Fibroblast of skin of scalp (primary cell): ENCODE measurements around the gene KRTAP21-3. TPM values are rescaled to one million over a fixed set of nuclear protein-coding genes. Genes with fewer than 3 reads are reported as not detected.
"Not testable (repeated sequence)": the region's sequence is repeated elsewhere in the genome, so short reads cannot be mapped to it uniquely, and the experiment has no call there.

Source experiments
- DNase-seq: peaks from one replicate; pipeline ENCODE4 v3.0.0-alpha.2; 2013
- polyA plus RNA-seq, 2 experiments: library from polyadenylated mRNA; unstranded; fragments of 120-200 nt; gene quantifications; one replicate each; pipeline ENCODE4 v1.2.1, GENCODE V29; 2013; ENCODE audit not compliant: insufficient read length in 2 of 2

The KRTAP21-3 gene, protein sequence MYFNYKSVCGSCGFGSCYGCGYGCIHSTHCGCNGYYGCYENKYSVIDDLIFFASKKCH
- not detected for polyA plus RNA-seq (2013, experiment 1 of 2; ENCODE audit: insufficient read length)
- not detected for polyA plus RNA-seq (2013, experiment 2 of 2; ENCODE audit: insufficient read length)

DNA sequence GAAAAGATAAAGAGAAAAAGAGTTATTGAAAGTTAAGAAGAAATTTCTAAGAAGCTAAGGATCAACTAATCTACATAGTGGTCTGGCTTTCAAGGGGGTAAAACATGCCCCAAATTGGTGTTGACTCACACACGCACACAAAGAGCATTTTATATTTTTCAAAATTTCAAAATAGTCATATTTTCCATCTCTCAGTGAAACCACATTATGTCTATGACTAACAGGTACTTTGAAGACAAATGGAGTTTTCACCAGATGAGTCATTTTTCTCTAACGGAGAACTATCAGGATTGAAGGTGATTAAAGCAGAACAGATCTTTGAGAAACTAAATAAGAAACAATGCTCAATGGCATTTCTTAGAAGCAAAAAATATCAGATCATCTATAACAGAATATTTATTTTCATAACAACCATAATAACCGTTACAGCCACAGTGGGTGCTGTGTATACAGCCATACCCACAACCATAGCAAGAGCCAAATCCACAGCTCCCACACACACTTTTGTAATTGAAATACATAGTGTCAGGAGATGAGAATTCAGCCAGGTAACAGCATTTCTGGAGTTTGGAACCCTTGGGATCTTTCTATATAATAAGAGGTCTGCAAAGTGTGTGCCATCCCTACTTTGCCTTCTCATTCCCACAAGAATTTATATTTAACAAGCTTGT is at the start of gene KRTAP21-3:
KRTAP21-3 (minus strand) TSS at position 539 of the 671 bp plus-strand sequence; CDS start at position 521, 18 bp downstream.
- DNase-seq: peak; percentile 77

DNA sequence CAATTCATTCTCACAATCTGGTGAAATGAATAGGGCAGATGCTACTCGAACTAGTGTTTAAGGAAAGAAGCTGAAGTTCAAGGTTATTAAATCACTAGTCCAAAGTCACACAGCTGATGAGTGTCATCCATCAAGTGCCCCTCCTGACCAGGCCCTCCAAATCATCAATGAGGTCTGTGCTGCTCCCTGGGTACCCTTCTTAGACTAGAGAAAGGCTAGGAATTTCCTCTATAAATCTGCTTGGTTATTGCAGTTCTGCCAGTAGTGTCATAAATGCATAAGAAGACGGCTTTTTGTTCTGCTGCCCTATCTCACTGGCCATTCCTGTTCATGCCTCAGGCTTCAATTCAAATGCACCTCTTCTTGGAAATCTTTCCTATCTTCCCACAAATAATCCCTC is 42.2 kb upstream of the KRTAP21-3 start:
- DNase-seq: no peak

DNA sequence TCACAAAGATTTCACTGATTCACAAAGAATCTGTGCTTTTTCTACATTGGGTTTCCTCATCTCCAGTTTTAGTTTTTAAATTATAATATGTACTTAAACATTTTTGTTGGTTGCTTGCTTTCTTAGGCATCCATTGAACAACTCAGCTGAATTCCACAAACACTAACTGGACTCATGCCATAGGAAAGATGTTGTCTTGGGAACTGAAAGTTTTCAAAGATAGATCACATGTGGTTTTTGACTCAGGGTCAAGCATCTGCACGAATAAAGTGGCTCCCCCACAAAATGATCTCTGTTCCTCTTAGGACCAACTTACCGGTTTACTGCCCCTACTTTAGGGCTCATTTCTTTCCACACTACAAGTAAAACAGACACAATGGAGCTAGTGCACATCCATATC is 39.7 kb upstream of the KRTAP21-3 start:
- DNase-seq: no peak

DNA sequence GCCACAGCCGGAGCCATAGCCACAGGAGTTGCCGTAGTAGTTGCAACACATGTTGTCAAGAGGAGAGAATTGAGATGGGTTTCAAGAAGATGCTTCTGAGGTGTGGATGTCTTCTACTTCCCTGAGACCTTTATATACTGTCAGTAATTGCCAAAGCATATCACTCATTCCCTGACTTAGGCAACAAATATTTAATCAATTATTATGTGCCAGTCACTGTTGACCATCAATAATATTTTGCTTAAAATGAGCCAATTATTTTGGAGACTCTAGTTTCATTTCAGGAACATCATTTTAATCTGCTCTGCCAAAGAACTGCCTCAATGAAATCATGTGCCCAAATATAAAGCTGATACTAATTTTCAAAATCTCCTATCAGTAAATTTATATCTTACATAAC is 36.8 kb upstream of the KRTAP21-3 start, which contains the start of gene KRTAP21-1:
KRTAP21-1 (minus strand) TSS at position 101 of the 400 bp plus-strand sequence; CDS start at position 51, 50 bp downstream.
- not testable (repeated sequence) for DNase-seq

DNA sequence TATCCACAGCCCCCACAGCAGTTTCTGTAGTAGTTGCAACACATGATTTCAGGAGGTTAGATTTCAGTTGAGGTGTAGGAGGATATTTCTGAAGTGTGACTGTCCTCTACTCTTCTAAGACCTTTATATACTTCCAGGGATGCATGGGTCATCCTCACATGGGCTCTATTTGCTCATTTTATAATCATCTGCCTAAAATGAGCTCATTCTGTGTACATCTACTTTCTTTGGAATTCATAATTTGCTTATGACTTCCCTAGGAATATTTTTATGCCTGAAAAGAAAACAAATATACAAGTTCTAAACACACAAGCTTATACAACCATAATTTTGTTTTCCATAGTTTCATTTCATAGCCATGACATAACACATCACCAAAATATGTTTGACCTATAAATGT is 28.6 kb upstream of the KRTAP21-3 start, which contains the start of gene KRTAP21-2:
KRTAP21-2 (minus strand) TSS at position 101 of the 400 bp plus-strand sequence; CDS start at position 44, 57 bp downstream.
- no peak for DNase-seq

DNA sequence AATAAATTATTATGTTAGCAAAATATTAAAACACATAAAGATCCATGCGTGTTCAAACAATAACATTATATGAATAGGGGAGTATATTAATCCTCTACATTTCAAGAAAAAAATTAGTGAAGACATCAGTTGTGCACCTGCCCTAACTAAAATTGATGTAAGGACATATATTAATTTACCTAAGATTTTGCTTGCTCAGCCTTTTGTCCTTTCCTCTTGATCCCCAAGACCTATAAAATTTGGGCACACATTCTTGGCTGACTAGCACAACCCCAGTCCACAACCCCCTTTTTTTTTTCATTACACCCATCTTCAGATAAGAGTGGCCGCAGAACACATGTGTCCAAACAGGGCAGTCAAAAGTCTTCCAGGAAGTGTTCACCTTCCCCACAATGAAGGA is 21.9 kb upstream of the KRTAP21-3 start:
- DNase-seq: no peak

DNA sequence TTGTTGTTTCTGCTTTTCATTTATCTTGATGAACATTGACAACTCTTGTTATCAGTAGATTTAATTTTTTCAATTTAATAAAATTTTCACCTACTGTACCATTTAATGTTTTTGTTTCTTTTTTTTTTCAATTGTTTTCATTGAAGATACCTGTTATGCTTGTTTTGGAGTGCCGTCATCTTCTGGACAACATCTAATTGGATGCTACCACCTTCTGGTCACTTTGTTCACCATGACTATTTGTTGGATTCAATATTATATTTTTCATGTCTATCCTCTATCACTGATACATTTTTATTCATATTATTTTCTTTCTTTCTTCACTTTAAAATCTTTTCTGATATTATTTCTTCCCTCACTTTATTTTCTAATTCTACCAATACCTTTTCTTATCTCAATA is 14.4 kb upstream of the KRTAP21-3 start:
- no peak for DNase-seq

DNA sequence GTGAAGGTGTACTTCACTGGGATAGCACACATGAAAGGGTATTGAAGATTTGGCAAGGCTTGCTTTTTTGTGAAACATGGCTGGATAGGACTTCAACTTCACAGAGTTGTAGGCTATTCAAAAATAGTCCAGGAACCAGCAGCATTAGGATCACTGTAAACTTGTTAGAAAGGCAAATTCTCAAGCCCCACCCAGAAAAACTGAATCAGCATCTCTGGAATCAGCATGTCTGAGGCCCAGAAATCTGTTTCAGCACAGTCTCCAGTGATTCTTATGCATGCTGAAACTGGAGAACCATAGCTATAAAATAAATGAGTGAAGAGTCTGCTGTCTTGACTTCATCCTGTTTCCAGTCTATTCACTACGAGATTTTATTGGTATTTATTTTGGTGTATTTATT is 8.1 kb upstream of the KRTAP21-3 start:
- no peak for DNase-seq

DNA sequence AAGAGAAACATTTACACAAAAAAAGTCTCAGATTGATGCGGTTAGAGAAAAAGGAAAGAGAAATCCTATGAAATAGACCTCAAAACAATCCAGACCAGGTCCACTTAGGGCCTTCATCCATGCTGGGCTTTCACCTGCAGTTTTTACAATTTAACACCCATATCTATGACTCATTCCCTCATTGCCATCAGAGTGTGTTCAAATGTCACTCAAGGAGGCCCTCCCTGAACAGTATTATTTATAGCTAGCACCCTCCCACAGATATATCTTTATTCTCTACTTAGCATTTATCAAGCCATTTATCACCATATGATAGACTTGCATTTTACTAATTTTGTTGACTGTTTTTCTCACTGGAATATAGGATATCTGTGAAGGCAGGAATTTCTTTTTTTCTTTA is 824 bp upstream of the KRTAP21-3 start:
- no peak for DNase-seq

DNA sequence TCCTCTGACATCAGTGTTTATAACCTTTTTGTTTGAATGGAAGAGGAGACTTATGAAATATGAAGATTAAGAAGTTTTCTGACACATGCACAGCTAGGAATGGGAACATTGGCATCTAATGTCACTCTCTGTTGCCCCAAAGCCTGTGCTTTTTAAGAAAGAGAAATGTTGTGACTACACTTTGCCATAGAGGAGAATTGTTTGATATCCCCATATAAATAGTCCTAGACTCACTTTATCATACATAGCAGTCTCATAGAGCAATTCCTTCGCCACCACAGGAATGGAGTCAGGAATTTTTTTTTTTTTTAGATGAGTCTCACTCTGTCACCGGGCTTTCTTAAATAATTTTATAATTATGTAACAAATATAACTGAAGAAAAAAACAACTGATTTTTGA is 1.5 kb downstream of the KRTAP21-3 start:
- peak; percentile 72 for DNase-seq

DNA sequence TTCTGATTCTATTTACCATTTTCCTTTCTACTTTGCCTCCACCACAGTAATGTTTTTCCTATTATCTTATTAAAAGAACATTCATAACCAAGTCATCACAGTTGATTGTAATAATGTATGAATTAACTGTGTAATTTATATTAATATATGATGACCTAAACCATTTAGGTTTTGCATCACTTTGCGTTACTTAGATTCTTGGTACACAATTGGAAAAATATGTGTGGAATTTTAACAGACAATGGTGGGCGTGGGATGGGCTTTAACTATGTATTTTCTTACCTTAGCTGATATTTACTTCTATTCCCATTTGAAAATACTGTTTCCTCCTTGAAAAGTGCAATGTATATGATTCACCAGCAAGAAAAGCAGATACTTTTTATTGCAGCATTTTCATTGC is 3.6 kb downstream of the KRTAP21-3 start:
- DNase-seq: peak; percentile 33

DNA sequence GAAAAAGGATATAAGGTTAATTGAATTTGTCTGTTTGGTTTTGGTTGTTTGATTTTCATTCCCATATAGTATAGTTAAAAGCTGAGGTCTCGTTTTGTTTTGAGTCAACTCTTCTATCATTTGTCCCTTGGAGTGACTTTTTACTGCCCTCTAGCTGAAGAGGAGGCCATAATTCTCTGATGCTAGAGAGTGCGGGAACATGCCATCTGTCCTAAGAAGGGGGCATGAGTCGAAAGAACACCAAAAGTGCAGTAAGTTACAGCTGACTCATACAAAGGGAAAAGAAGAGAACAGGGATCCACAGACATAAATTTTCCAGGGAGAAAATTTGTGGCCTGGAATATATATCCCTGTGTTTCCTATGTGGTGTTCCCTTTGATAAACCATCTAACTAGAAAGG is 4.1 kb downstream of the KRTAP21-3 start:
- peak; percentile 27 for DNase-seq

DNA sequence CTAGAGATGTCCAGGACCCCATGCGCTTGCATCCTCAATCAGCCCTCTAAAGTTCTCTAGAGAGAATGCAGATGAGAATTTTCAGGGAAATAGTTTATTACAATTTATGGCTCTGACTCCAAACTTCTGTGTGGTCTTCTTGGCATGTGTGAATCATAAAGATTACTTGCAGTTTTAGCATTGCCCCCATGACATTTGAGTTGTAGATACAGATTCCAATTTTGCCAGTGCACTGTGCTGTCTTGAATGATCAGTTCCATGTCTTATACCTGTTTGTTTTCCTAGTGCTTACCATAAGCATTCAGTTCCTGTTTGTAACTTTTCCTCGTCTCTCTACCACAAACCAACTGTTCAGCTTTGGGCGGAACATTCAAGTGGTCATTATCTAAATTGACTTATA is 4.8 kb downstream of the KRTAP21-3 start:
- peak; percentile 61 for DNase-seq

DNA sequence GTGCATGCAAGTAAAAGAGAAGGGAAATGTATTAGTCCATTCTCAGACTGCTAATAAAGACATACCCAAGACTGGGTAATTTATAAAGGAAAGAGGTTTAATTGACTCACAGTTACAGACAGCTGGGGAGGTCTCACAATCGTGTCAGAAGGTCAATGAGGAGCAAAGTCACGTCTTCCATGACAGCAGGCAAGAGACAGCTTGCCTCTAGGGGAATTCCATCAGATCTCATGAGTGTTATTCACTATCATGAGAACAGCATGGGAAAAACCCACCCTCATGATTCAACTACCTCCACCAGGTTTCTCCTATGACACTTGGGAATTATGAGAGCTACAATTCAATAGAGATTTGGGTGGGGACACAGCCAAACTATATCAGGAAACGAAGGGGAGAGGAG is 8.1 kb downstream of the KRTAP21-3 start:
- no peak for DNase-seq

DNA sequence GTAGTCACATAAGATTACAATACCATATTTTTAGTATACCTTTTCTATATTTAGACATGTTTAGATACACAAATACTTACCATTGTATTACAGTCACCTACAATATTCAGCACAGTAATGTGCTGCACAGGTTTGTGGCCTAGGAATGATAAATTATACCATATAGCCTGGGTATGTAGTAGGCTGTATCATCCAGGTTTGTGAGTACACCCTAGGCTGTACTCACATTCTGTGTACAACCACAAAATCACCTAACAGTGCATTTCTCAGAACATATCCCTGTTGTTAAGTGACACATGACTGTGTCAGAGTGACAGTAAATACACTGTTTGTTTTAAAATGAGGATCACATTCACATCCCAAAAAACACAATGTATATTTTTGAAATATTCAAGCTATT is 11.2 kb downstream of the KRTAP21-3 start:
- no peak for DNase-seq

DNA sequence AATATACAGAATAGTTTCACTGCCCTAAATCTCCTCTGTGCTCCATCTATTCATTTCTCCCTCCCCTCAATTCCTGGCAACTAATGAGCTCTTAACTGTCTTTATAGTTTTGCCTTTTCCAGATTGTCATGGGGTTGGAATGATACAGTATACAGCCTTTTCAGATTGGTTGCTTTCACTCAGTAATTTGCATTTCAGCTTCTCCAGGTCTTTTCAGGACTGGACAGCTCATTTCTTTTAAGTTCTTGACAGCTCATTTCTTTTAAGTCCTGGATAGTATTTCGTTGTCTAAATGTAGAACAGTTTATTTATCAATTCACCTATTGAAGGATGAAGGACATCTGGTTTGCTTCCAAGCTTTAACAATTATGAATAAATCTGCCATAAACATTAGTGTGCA is 22.6 kb downstream of the KRTAP21-3 start:
- no peak for DNase-seq

DNA sequence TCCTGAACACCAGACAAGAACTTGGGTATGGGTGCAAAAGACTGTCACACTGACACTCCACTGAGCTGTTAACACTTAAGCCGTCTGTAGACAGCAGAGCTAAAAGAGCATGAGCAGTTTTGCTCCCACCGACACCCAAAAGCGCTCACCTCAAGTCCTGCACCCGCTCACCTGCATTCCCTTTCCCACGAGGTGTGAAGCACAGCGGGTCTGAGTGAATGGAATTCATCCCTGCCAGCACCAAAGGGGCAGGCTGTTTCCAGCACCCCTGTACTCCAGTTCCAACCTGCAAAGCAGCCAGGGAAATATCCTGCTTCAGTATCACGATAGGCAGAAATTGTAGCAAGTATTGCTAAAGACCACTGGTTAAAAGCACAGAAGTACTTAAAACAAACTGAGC is 28.8 kb downstream of the KRTAP21-3 start:
- DNase-seq: no peak

DNA sequence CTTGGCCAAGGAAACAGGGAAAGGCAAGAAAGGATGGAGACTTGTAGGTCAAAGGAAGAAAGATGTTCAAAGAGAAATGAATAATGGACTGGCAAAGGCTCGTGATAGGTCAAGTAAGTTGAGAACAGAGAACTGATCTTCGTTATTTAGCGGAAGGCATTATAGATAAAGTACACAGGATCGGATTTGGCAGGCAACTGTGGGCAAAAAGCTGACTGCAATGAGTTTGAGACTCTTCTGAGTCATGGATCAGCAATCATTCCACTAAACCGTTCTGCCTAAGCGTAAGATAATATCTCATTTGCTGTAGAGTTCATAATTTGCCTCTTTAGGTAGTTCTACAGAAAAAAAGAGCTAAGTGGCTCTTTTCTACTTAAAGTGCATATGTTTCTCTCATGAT is 34.1 kb downstream of the KRTAP21-3 start:
- no peak for DNase-seq

DNA sequence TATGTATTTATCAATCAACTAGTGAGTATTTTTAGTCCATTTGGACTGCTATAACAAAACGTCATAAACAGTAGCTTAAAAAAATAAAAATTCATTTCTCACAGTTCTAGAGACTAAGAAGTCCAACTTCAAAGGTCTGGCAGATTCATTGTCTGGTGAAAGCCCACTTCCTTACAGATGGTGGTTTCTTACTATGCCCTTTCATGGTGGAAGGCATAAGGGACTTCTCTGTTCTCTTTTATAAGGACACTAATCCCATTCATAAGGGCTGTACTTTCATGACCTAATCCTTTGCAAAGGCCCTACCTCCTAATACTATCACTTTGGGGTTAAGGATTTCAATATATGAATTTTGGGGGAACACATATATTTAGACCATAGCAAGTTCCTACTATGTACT is 38.0 kb downstream of the KRTAP21-3 start:
- DNase-seq: no peak

DNA sequence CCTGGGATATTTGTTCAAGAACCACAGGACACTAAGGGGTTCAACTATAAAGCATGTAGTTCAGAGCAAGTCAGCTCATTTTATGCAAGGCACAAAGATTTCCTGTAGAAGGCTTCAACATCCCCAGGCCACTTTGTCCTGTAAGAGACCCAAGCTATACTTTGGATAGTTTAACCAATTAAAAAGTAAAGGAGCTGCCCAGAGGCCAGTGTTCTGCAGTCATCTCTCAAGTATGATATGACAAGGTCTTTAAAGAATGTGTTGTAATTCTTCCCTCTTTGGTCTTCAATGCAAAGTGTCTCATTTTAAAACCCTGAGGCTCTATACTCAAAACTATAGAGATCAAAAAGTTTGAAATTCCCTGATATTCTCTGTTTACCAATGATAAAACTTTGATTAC is 41.8 kb downstream of the KRTAP21-3 start:
- peak; percentile 53 for DNase-seq

DNA sequence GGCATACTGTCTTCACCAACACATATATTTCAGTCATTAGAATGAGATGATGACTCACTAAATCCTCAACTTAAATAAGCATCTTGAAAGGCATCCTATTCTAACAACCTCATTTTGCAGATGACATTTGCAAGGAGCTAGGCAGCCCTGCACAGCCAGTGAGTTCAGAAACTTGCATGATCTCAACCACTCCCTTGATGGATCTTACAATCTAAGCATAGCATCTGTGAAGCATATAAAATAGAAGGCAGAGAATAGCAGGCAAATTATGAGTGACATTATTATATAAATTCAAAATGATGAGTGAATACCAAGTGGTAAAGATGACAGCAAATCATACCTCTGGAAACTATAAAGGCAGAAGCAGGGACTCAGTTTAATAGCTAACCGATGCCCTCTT is 44.3 kb downstream of the KRTAP21-3 start:
- peak; percentile 19 for DNase-seq

DNA sequence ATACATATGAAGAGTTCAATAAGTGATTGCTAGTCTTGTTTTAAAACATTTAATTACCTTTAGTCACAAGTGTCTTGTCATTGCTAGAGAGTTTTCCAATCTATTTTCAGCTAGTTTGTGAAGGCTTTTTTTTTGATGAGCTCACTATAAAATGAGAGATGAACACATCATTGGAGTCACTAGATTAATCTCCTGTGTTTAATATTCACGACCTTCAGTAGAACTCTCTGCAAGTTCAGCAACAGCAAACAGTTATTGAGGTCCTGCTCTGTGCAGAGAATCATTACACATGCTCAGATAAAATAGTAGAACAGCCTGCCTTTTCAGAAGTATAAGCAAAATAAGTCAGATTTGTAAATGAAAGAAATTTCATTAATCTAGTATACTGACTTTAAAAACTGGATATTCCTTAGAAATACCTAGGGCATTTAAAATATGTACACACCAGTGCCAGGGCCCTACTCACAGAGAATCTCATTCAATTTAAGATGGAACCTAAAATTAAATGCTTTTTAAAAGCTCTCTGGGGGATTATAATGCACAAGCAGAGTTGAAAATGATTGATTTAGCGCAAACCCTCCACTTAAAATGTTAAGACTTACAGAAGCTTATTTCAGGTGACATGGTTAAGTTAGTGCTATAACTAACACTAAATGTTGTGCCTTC is 45.5 kb downstream of the KRTAP21-3 start:
- no peak for DNase-seq

DNA sequence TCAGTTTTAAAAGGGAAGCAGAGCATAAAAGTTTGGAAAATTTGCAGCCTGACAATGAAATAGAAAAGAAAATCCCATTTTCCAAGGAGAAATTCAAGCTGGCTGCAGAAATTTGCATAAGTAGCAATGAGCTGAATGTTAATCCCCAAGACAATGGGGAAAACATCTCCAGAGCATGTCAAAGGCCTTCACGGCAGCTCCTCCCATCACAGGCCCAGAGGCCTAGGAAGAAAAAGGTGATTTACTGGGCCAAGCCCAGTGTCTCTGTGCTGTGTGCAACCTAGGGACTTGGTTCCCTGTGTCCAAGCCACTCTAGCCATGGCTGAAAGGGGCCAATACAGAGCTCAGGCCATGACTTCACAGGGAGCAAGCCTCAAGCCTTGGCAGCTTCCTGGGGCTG is 49.8 kb downstream of the KRTAP21-3 start:
- no peak for DNase-seq
